HG03097 (cell line): ENCODE data around the gene FCRLA.
"Not testable (repeated sequence)": the region's sequence is repeated elsewhere in the genome, so short reads cannot be mapped to it uniquely, and the experiment has no call there.

Source experiments
- ATAC-seq: cut with Tn5 transposase; IDR thresholded peaks from one replicate; pipeline ENCODE4 v1.9.1; 2021; ENCODE audit not compliant: unreplicated experiment, low FRiP score

Gene FCRLA

GRCh38 chr1:161705537-161705936 lies 1.5 kb upstream of the FCRLA start:
- no peak for ATAC-seq

GRCh38 chr1:161706113-161706481 lies 932 bp upstream of the FCRLA start:
- ATAC-seq = no peak

- ATAC-seq = no peak
Observed at GRCh38 chr1:161707503-161707902, 474 bp downstream of the FCRLA start.

GRCh38 chr1:161709373-161709772 lies 2.3 kb downstream of the FCRLA start:
- no peak for ATAC-seq

GRCh38 chr1:161710560-161710959 lies 3.5 kb downstream of the FCRLA start:
- no peak for ATAC-seq

- ATAC-seq = peak; percentile 41
Observed at GRCh38 chr1:161718559-161719324, 11.7 kb downstream of the FCRLA start.

GRCh38 chr1:161719325-161719611 lies 12.2 kb downstream of the FCRLA start:
- ATAC-seq = peak; percentile 27

- ATAC-seq = no peak
Observed at GRCh38 chr1:161720422-161720821, 13.4 kb downstream of the FCRLA start.

- ATAC-seq = no peak
Observed at GRCh38 chr1:161720956-161721737, 14.1 kb downstream of the FCRLA start, which contains the start of gene FCRLB. TSS of gene FCRLB (plus strand) at chr1:161721544. CDS start at chr1:161722673, 1,129 bp downstream.

- ATAC-seq = no peak
Observed at GRCh38 chr1:161721738-161722343, 14.8 kb downstream of the FCRLA start.

GRCh38 chr1:161722406-161722805 lies 15.4 kb downstream of the FCRLA start:
- no peak for ATAC-seq

GRCh38 chr1:161723459-161724141 lies 16.6 kb downstream of the FCRLA start:
- ATAC-seq = no peak

GRCh38 chr1:161725258-161725907 lies 18.4 kb downstream of the FCRLA start:
- not testable (repeated sequence) for ATAC-seq

- ATAC-seq = no peak
Observed at GRCh38 chr1:161725908-161726472, 19.0 kb downstream of the FCRLA start.

GRCh38 chr1:161726473-161727255 lies 19.6 kb downstream of the FCRLA start:
- peak; percentile 40 for ATAC-seq

- peak; percentile 10 for ATAC-seq
Observed at GRCh38 chr1:161727256-161727924, 20.4 kb downstream of the FCRLA start.

GRCh38 chr1:161728376-161729226 lies 21.6 kb downstream of the FCRLA start:
- ATAC-seq = no peak

GRCh38 chr1:161730050-161730564 lies 23.1 kb downstream of the FCRLA start:
- no peak for ATAC-seq
